Tibial nerve (tissue), 4 donors: ENCODE data around the gene PLXNC1.

Experiments used
- CTCF ChIP-seq, 5 experiments: fragments of 200-600 bp in 3 of 5; fragments of 450-650 bp in 2 of 5; sonication (generic) in 3 of 5; IDR thresholded peaks; one replicate each; pipeline ENCODE4 v1.5.1; 2016 to 2019; ENCODE audit warnings: antibody characterized with exemption in 5 of 5, mild to moderate bottlenecking in 3 of 5, moderate library complexity in 2 of 5
- EP300 ChIP-seq, 2 donors: sonication (generic); formaldehyde crosslinking; IDR thresholded peaks; one replicate each; pipeline ENCODE4 v1.6.1; 2017; ENCODE audit warnings: antibody characterized with exemption in 2 of 2, mild to moderate bottlenecking in 1 of 2
- POLR2A ChIP-seq, 2 donors: fragments of 450-650 bp; IDR thresholded peaks; one replicate each; pipeline ENCODE4 v1.6.1; 2017; ENCODE audit warnings: antibody characterized with exemption in 2 of 2, mild to moderate bottlenecking in 2 of 2, moderate library complexity in 2 of 2

GRCh38 chr12:94276725-94277124 is 128.3 kb downstream of the PLXNC1 start:
- no peak for TF ChIP-seq CTCF (IDR thresholded peaks at IDR 0.05)
- TF ChIP-seq POLR2A (IDR thresholded peaks at IDR 0.05), result no peak
- no peak for TF ChIP-seq EP300 (IDR thresholded peaks at IDR 0.05)
